HepG2 (cell line): ENCODE results near the gene PLSCR4. TPM values are rescaled to one million over a fixed set of nuclear protein-coding genes. Genes with fewer than 3 reads are reported as not detected.
A peak's percentile ranks its signal among the peaks of the same experiment; 100 is the strongest.

Source experiments
- AGO2 ChIP-seq: fragments of 200-400 bp; formaldehyde crosslinking; optimal IDR thresholded peaks from 2 replicates; pipeline ENCODE3; 2017; ENCODE audit warnings: mild to moderate bottlenecking, low read depth, low read length, moderate library complexity
- ARNT2 ChIP-seq: sonication (generic); formaldehyde crosslinking; IDR thresholded peaks from 2 replicates; pipeline ENCODE4 v1.8.0; 2022; ENCODE audit warnings: mild to moderate bottlenecking, low read depth, missing genetic modification reagents, moderate library complexity
- CCDC6 ChIP-seq: sonication (generic); formaldehyde crosslinking; IDR thresholded peaks from 2 replicates; pipeline ENCODE4 v1.8.1; 2022; ENCODE audit warnings: mild to moderate bottlenecking, missing genetic modification reagents, moderate library complexity
- CREB1 ChIP-seq, 2 experiments: fragments of 450-650 bp in 1 of 2; IDR thresholded peaks; 2 replicates each; pipeline ENCODE4 v1.6.1; 2016 to 2017; ENCODE audit warnings: control low read depth in 1 of 2, mild to moderate bottlenecking in 1 of 2, missing compliant biosample characterization in 1 of 2, missing genetic modification characterization in 1 of 2
- DMAP1 ChIP-seq: IDR thresholded peaks from 2 replicates; pipeline ENCODE4 v1.6.1; 2016
- ETV5 ChIP-seq: IDR thresholded peaks from 2 replicates; pipeline ENCODE4 v1.6.1; 2018; ENCODE audit warnings: missing biosample characterization, missing genetic modification reagents, inconsistent platforms, borderline replicate concordance
- FOSL1 ChIP-seq: sonication (generic); formaldehyde crosslinking; IDR thresholded peaks from 2 replicates; pipeline ENCODE4 v1.9.0; 2021; ENCODE audit warnings: missing genetic modification reagents, borderline replicate concordance
- FOXC1 ChIP-seq: sonication (generic); formaldehyde crosslinking; IDR thresholded peaks from 2 replicates; pipeline ENCODE4 v1.8.0; 2022; ENCODE audit warnings: mild to moderate bottlenecking, missing genetic modification reagents, borderline replicate concordance
- GTF3A ChIP-seq: sonication (generic); formaldehyde crosslinking; conservative IDR thresholded peaks from 2 replicates; pipeline ENCODE4 v1.4.0; 2020; ENCODE audit warnings: mild to moderate bottlenecking, missing genetic modification reagents
- HDAC1 ChIP-seq: sonication (generic); formaldehyde crosslinking; IDR thresholded peaks from 2 replicates; pipeline ENCODE4 v1.5.1; 2020; ENCODE audit warnings: mild to moderate bottlenecking, missing genetic modification reagents
- HDAC6 ChIP-seq: fragments of 200-600 bp; sonication (generic); IDR thresholded peaks from 2 replicates; pipeline ENCODE4 v1.7.0; 2017; ENCODE audit warnings: mild to moderate bottlenecking, antibody characterized with exemption, low read length, low read depth
- KLF16 ChIP-seq, 2 experiments: sonication (generic) in 1 of 2; formaldehyde crosslinking in 1 of 2; IDR thresholded peaks; 2 replicates each; pipeline versions ENCODE4 v1.6.1 to v1.8.0; 2016 to 2023; ENCODE audit warnings: missing genetic modification reagents in 2 of 2, missing compliant biosample characterization in 1 of 2
- LBX2 ChIP-seq: sonication (generic); formaldehyde crosslinking; IDR thresholded peaks from 2 replicates; pipeline ENCODE4 v1.5.0; 2020; ENCODE audit warnings: missing genetic modification reagents, mild to moderate bottlenecking, borderline replicate concordance
- NR1H2 ChIP-seq: sonication (generic); formaldehyde crosslinking; IDR thresholded peaks from 2 replicates; pipeline ENCODE4 v1.8.1; 2022; ENCODE audit warnings: low read depth, missing genetic modification reagents, borderline replicate concordance
- PHF20 ChIP-seq: sonication (generic); formaldehyde crosslinking; IDR thresholded peaks from 2 replicates; pipeline ENCODE4 v1.5.0; 2020; ENCODE audit warnings: mild to moderate bottlenecking, missing genetic modification reagents
- PHF5A ChIP-seq: IDR thresholded peaks from one replicate; pipeline ENCODE4 v1.6.1; 2018; ENCODE audit warnings: low read depth, missing genetic modification reagents; ENCODE audit not compliant: unreplicated experiment
- RNF219 ChIP-seq: sonication (generic); formaldehyde crosslinking; IDR thresholded peaks from 2 replicates; pipeline ENCODE4 v1.5.0; 2020; ENCODE audit warnings: mild to moderate bottlenecking, missing genetic modification reagents
- STAG1 ChIP-seq: sonication (generic); formaldehyde crosslinking; IDR thresholded peaks from 2 replicates; pipeline ENCODE4 v1.4.0; 2020; ENCODE audit warnings: missing genetic modification reagents
- USF2 ChIP-seq, 2 experiments: sonication (generic) in 1 of 2; formaldehyde crosslinking in 1 of 2; IDR thresholded peaks; 2 replicates each; pipeline versions ENCODE4 v1.5.1 to v1.6.1; 2011 to 2020; ENCODE audit warnings: borderline replicate concordance in 1 of 2, low read depth in 1 of 2, low read length in 1 of 2, mild to moderate bottlenecking in 1 of 2, missing genetic modification reagents in 1 of 2, moderate library complexity in 1 of 2
- ZNF264 ChIP-seq: sonication (generic); formaldehyde crosslinking; IDR thresholded peaks from 2 replicates; pipeline ENCODE4 v1.4.0; 2020; ENCODE audit warnings: missing genetic modification reagents
- ZNF441 ChIP-seq: sonication (generic); formaldehyde crosslinking; IDR thresholded peaks from 2 replicates; pipeline ENCODE4 v1.7.0; 2021; ENCODE audit warnings: missing genetic modification reagents, borderline replicate concordance
- ZNF607 ChIP-seq: sonication (generic); formaldehyde crosslinking; IDR thresholded peaks from 2 replicates; pipeline ENCODE4 v1.5.1; 2020; ENCODE audit warnings: missing genetic modification reagents, mild to moderate bottlenecking, borderline replicate concordance
- ZNF709 ChIP-seq: sonication (generic); formaldehyde crosslinking; IDR thresholded peaks from 2 replicates; pipeline ENCODE4 v1.5.0; 2020; ENCODE audit warnings: mild to moderate bottlenecking, missing genetic modification reagents
- ZNF790 ChIP-seq: sonication (generic); formaldehyde crosslinking; IDR thresholded peaks from 2 replicates; pipeline ENCODE4 v1.8.0; 2022; ENCODE audit warnings: missing genetic modification reagents, mild to moderate bottlenecking, borderline replicate concordance
- ZSCAN31 ChIP-seq: sonication (generic); formaldehyde crosslinking; IDR thresholded peaks from 2 replicates; pipeline ENCODE4 v1.5.0; 2020; ENCODE audit warnings: low read depth, mild to moderate bottlenecking, missing genetic modification reagents
- polyA plus RNA-seq, 8 experiments: library from polyadenylated mRNA; depleted of rRNA in 3 of 8; stranded (reverse) in 7 of 8; unstranded in 1 of 8; fragments of >200 nt; fragmentation: Illumina TruSeq in 4 of 8; extraction: Trizol in 4 of 8; gene quantifications; 2 replicates each; pipeline versions ENCODE4 v1.2.1 to v1.2.3, GENCODE V29; 2011 to 2016; ENCODE audit warnings: low read depth in 4 of 8, missing spikeins in 1 of 8, mixed read lengths in 1 of 8; ENCODE audit not compliant: insufficient read depth in 1 of 8
- total RNA-seq, 5 experiments: library from RNA; depleted of rRNA; stranded (reverse); fragments of >200 nt; fragmentation: Illumina TruSeq; extraction: Trizol; gene quantifications; 2 replicates each; pipeline ENCODE4 v1.2.3, GENCODE V29; 2016; ENCODE audit warnings: low read depth in 1 of 5

PLSCR4 gene
- total and polyA plus RNA-seq, 2 of the 13 experiments (the other 11 are each of a cell fraction or from before 2014, with no cell fraction given), result 1.5 to 59.0 TPM

GRCh38 chr3:146161663-146162002 is 89.3 kb downstream of the PLSCR4 start (continued):
- TF ChIP-seq PHF20 (CRISPR knock-in tag) (no peak), ZNF441 (CRISPR knock-in tag) (0 out of 2 replicates have a peak, but pooled peaks have one; percentile 7), ARNT2 (CRISPR knock-in tag) (no peak), AGO2 (no peak), HDAC1 (CRISPR knock-in tag) (0 out of 2 replicates have a peak, but pooled peaks have one; percentile 5), ETV5 (CRISPR knock-in tag) (no peak), ZNF607 (CRISPR knock-in tag) (no peak), RNF219 (CRISPR knock-in tag) (peak; percentile 77; the same call in 1 of the 2 replicates), ZNF264 (CRISPR knock-in tag) (0 out of 2 replicates have a peak, but pooled peaks have one; percentile 1), ZNF709 (CRISPR knock-in tag) (no peak), FOXC1 (CRISPR knock-in tag) (0 out of 2 replicates have a peak, but pooled peaks have one; percentile 8), NR1H2 (no peak), STAG1 (no peak), CCDC6 (CRISPR knock-in tag) (0 out of 2 replicates have a peak, but pooled peaks have one; percentile 13), USF2 (IDR thresholded peaks at IDR 0.05; ENCODE audit: low read depth, low read length) (no peak), USF2 (CRISPR knock-in tag; IDR thresholded peaks at IDR 0.05; ENCODE audit: borderline replicate concordance) (no peak), HDAC6 (no peak), LBX2 (CRISPR knock-in tag) (no peak), ZNF790 (no peak), FOSL1 (no peak), CREB1 (IDR thresholded peaks at IDR 0.05) (no peak), CREB1 (CRISPR knock-in tag; IDR thresholded peaks at IDR 0.05) (0 out of 2 replicates have a peak, but pooled peaks have one; percentile 4), ZSCAN31 (CRISPR knock-in tag) (no peak; the same call in 1 of the 2 replicates), PHF5A (CRISPR knock-in tag) (no peak), KLF16 (CRISPR knock-in tag; IDR thresholded peaks at IDR 0.05) (no peak), GTF3A (no peak), DMAP1 (CRISPR knock-in tag) (peak; percentile 80; the same call in 1 of the 2 replicates)
